ENCODE results near the gene FAM227A.
"Not testable (repeated sequence)": the region's sequence is repeated elsewhere in the genome, so short reads cannot be mapped to it uniquely, and the experiment has no call there.

Gene FAM227A

GRCh38 chr22:38655519-38656255 is 505 bp downstream of the FAM227A start:
- TF ChIP-seq YY1 (IDR thresholded peaks at IDR 0.05; ENCODE audit: insufficient read depth, insufficient read length) (peak; percentile 25), SUZ12 (IDR thresholded peaks at IDR 0.05; ENCODE audit: extremely low read depth, insufficient read depth, insufficient read length) (no peak)
- peaks cover 4% of the 10 kb centered on the region for H3K36me3 ChIP-seq (ENCODE audit: insufficient read depth, insufficient read length, low read length)
- H3K9ac ChIP-seq (ENCODE audit: insufficient read length, low read depth), result peak overlapping the region; percentile 54
- peak; percentile 30 for DNase-seq (ENCODE audit: low read depth, low spot score)
- H3K4me3 ChIP-seq (ENCODE audit: insufficient read length, low read depth), result peak overlapping the region; percentile 85
- H3K9me3 ChIP-seq (ENCODE audit: insufficient read depth, low read length), result no peaks in the 10 kb centered on the region
- no peaks in the 10 kb centered on the region for H3K27me3 ChIP-seq (ENCODE audit: insufficient read depth, insufficient read length)
- peaks cover 2% of the 10 kb centered on the region for H3K4me1 ChIP-seq (ENCODE audit: insufficient read depth, insufficient read length)

- Histone ChIP-seq H3K4me3 (ENCODE audit: insufficient read length, low read depth) (no peak overlapping the region), H3K36me3 (ENCODE audit: insufficient read depth, insufficient read length, low read length) (peaks cover 9% of the 10 kb centered on the region), H3K9ac (ENCODE audit: insufficient read length, low read depth) (no peak overlapping the region), H3K9me3 (ENCODE audit: insufficient read depth, low read length) (no peaks in the 10 kb centered on the region), H3K27me3 (ENCODE audit: insufficient read depth, insufficient read length) (no peaks in the 10 kb centered on the region), H3K4me1 (ENCODE audit: insufficient read depth, insufficient read length) (peaks cover 2% of the 10 kb centered on the region)
- DNase-seq (ENCODE audit: low read depth, low spot score), result no peak
- TF ChIP-seq ZNF274 (IDR thresholded peaks at IDR 0.05; ENCODE audit: low read depth, low read length) (no peak), SUZ12 (IDR thresholded peaks at IDR 0.05; ENCODE audit: extremely low read depth, insufficient read depth, insufficient read length) (no peak), YY1 (IDR thresholded peaks at IDR 0.05; ENCODE audit: insufficient read depth, insufficient read length) (no peak)
Measured at GRCh38 chr22:38653741-38654140, 2.5 kb downstream of the FAM227A start.

- no peak overlapping the region for H3K9ac ChIP-seq (ENCODE audit: insufficient read length, low read depth)
- H3K4me1 ChIP-seq (ENCODE audit: insufficient read depth, insufficient read length), result peaks cover 2% of the 10 kb centered on the region
- H3K9me3 ChIP-seq (ENCODE audit: insufficient read depth, low read length), result no peaks in the 10 kb centered on the region
- H3K4me3 ChIP-seq (ENCODE audit: insufficient read length, low read depth), result no peak overlapping the region
- no peak for DNase-seq (ENCODE audit: low read depth, low spot score)
- no peaks in the 10 kb centered on the region for H3K27me3 ChIP-seq (ENCODE audit: insufficient read depth, insufficient read length)
- peaks cover 12% of the 10 kb centered on the region for H3K36me3 ChIP-seq (ENCODE audit: insufficient read depth, insufficient read length, low read length)
- TF ChIP-seq ZNF274 (IDR thresholded peaks at IDR 0.05; ENCODE audit: low read depth, low read length), result no peak
- TF ChIP-seq SUZ12 (IDR thresholded peaks at IDR 0.05; ENCODE audit: extremely low read depth, insufficient read depth, insufficient read length), result no peak
- TF ChIP-seq YY1 (IDR thresholded peaks at IDR 0.05; ENCODE audit: insufficient read depth, insufficient read length), result no peak
Measured at GRCh38 chr22:38652859-38653258, 3.3 kb downstream of the FAM227A start.

DNA sequence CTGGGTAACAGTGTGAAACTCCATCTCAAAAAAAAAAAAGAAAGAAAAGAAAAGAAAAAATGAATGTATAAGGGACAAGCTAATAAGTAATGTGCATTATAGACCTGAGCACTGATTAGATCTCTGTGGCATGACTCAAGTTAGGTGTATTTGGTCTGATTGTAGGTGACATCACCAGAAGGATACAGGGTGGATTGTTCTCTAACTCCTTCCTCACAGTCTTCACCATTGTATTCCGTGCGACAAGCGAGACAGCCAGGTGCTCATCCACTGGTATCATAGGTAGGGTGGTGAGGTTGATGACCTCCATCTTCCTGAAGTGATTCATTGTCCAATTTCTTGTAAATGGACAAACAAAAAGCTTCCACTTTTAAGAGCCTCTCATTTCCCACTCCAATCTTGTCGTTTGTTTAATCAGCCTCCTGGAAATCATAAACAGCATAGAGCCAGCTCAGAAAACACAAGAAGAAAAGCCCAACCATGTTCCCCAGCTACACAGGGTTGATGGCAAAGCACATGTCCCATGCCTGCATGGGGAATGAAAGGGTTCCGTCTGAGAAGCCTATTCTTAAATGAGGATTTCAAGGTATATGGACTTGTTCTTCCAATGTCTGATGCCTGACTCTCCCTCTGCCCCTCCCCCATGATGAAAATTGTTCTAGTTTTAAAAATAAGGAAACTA is 6.2 kb downstream of the FAM227A start:
- no peak for DNase-seq (ENCODE audit: low read depth, low spot score)
- no peaks in the 10 kb centered on the region for H3K27me3 ChIP-seq (ENCODE audit: insufficient read depth, insufficient read length)

DNA sequence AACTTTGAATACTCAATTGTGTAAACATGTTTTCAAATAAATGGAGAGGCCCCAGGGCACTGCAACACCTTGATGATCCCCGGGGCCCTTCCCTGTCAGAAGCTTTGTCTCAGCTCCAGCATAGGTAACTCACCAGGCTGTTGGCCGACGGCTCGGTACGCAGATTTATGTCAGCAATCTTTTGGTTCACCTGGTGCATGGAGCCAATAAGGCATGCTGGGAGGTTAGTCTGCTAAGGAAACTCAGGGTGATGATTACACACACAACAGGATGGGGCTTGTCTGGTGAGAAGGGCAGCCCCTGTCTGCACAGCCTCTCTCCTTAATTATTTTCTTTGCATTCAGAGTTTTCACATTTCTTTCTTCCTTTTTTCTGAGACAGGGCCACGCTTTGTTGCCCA is 10.8 kb downstream of the FAM227A start:
- Histone ChIP-seq H3K9ac (ENCODE audit: insufficient read length, low read depth) (no peak overlapping the region), H3K4me1 (ENCODE audit: insufficient read depth, insufficient read length) (no peaks in the 10 kb centered on the region), H3K9me3 (ENCODE audit: insufficient read depth, low read length) (no peaks in the 10 kb centered on the region), H3K4me3 (ENCODE audit: insufficient read length, low read depth) (no peak overlapping the region), H3K36me3 (ENCODE audit: insufficient read depth, insufficient read length, low read length) (peaks cover 20% of the 10 kb centered on the region), H3K27me3 (ENCODE audit: insufficient read depth, insufficient read length) (no peaks in the 10 kb centered on the region)
- TF ChIP-seq YY1 (IDR thresholded peaks at IDR 0.05; ENCODE audit: insufficient read depth, insufficient read length) (no peak), SUZ12 (IDR thresholded peaks at IDR 0.05; ENCODE audit: extremely low read depth, insufficient read depth, insufficient read length) (no peak), ZNF274 (IDR thresholded peaks at IDR 0.05; ENCODE audit: low read depth, low read length) (no peak)
- no peak for DNase-seq (ENCODE audit: low read depth, low spot score)

More for the DNA sequence above, 6.2 kb downstream of the FAM227A start:
- Histone ChIP-seq H3K4me3 (ENCODE audit: insufficient read length, low read depth) (no peak overlapping the region), H3K9ac (ENCODE audit: insufficient read length, low read depth) (no peak overlapping the region), H3K4me1 (ENCODE audit: insufficient read depth, insufficient read length) (peaks cover 2% of the 10 kb centered on the region), H3K36me3 (ENCODE audit: insufficient read depth, insufficient read length, low read length) (peaks cover 18% of the 10 kb centered on the region), H3K9me3 (ENCODE audit: insufficient read depth, low read length) (no peaks in the 10 kb centered on the region)
- no peak for TF ChIP-seq SUZ12 (IDR thresholded peaks at IDR 0.05; ENCODE audit: extremely low read depth, insufficient read depth, insufficient read length)
- TF ChIP-seq YY1 (IDR thresholded peaks at IDR 0.05; ENCODE audit: insufficient read depth, insufficient read length), result no peak
- TF ChIP-seq ZNF274 (IDR thresholded peaks at IDR 0.05; ENCODE audit: low read depth, low read length), result no peak

DNA sequence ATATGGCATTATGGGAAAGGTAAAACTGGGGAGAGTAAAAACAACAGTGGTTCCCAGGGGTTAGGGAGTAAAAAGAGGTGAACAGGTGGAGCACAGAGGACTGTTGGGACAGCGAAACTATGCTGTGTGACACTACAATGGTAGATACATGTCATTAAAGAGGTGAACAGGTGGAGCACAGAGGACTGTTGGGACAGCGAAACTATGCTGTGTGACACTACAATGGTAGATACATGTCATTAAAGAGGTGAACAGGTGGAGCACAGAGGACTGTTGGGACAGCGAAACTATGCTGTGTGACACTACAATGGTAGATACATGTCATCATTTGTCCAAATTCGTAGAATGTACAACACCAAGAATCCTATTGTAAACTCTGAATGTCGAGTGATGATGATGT is 11.9 kb downstream of the FAM227A start:
- H3K4me3 ChIP-seq (ENCODE audit: insufficient read length, low read depth); DNase-seq (ENCODE audit: low read depth, low spot score); H3K9ac ChIP-seq (ENCODE audit: insufficient read length, low read depth); H3K27me3 ChIP-seq (ENCODE audit: insufficient read depth, insufficient read length); H3K4me1 ChIP-seq (ENCODE audit: insufficient read depth, insufficient read length); H3K9me3 ChIP-seq (ENCODE audit: insufficient read depth, low read length): not testable (repeated sequence)
- H3K36me3 ChIP-seq (ENCODE audit: insufficient read depth, insufficient read length, low read length), result peaks cover 16% of the 10 kb centered on the region

GRCh38 chr22:38641476-38642040 is 14.6 kb downstream of the FAM227A start:
- H3K27me3 ChIP-seq (ENCODE audit: insufficient read depth, insufficient read length), result no peaks in the 10 kb centered on the region
- no peak overlapping the region for H3K9ac ChIP-seq (ENCODE audit: insufficient read length, low read depth)
- DNase-seq (ENCODE audit: low read depth, low spot score), result no peak
- no peak overlapping the region for H3K4me3 ChIP-seq (ENCODE audit: insufficient read length, low read depth)
- peaks cover 17% of the 10 kb centered on the region for H3K36me3 ChIP-seq (ENCODE audit: insufficient read depth, insufficient read length, low read length)
- no peaks in the 10 kb centered on the region for H3K4me1 ChIP-seq (ENCODE audit: insufficient read depth, insufficient read length)
- TF ChIP-seq YY1 (IDR thresholded peaks at IDR 0.05; ENCODE audit: insufficient read depth, insufficient read length), result no peak
- no peak for TF ChIP-seq ZNF274 (IDR thresholded peaks at IDR 0.05; ENCODE audit: low read depth, low read length)
- TF ChIP-seq SUZ12 (IDR thresholded peaks at IDR 0.05; ENCODE audit: extremely low read depth, insufficient read depth, insufficient read length), result no peak
- H3K9me3 ChIP-seq (ENCODE audit: insufficient read depth, low read length), result no peaks in the 10 kb centered on the region
